ENCODE data around the gene TOX4.
"Not testable (repeated sequence)": the region's sequence is repeated elsewhere in the genome, so short reads cannot be mapped to it uniquely, and the experiment has no call there.

TOX4 gene

DNA sequence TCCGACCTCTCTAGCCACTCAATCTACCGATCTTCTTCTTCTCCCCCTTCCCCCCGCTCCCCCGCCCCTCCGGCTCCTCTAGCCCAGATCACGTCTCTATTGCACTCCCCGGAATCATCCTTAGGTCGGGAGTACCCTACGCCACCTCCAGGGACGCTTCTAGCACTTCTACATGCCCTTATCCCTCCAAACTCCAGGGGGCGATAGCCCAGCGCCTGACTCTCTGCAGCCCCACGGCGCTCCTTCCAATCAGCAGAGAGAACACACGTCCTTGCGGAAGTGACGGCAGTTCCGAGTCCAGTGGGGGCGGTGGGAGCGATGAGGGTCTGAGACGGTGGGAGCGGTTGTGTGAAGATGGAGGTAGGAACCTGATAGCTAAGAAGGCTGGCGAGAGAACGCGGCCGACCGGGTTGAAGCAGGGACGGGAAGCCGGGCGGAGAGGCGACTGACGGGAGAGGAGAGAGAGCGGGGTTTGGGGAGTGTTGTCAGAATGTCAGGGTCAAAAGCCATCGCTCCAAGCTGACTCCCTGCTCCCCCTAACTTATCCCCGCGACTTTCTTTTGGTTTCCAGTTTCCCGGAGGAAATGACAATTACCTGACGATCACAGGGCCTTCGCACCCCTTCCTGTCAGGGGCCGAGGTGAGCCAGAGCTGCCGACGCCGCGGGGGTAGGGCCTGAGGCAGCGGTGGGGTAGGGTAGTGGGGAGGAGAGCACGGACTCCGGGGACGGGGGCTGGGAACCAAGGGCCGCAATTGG is at the start of gene TOX4, which contains the start of gene RAB2B:
TSS of gene TOX4 (plus strand) at position 271 of the 757 bp plus-strand sequence. CDS start at position 355, 84 bp downstream.
TSS of gene RAB2B (minus strand) at position 35 of the 757 bp plus-strand sequence. CDS start 87 bp downstream, outside the sequence.
- H3K4me3 ChIP-seq (ENCODE audit: low read length in 2 of 2): peak within 1 kb of the TSS; percentile 87 to 96
- peaks cover 6 to 8% of the 10 kb centered on the region in 2 donors for H3K36me3 ChIP-seq (ENCODE audit: control insufficient read depth in 2 of 2, insufficient read depth in 2 of 2, low read length in 2 of 2)
- no peaks in the 10 kb centered on the region for H3K9me3 ChIP-seq (ENCODE audit: control insufficient read depth in 2 of 2, low read length in 2 of 2)
- peak within 1 kb of the TSS; percentile 90 for H3K27ac ChIP-seq (ENCODE audit: low read length)
- peak within 1 kb of the TSS; percentile 99 for H3K9ac ChIP-seq (ENCODE audit: low read length in 2 of 2)
- H3K27me3 ChIP-seq (ENCODE audit: control insufficient read depth in 1 of 2, insufficient read depth in 2 of 2, low read length in 2 of 2): no peaks in the 10 kb centered on the region
- H3K4me1 ChIP-seq (ENCODE audit: control insufficient read depth, insufficient read depth, low read length): peaks cover 6% of the 10 kb centered on the region

DNA sequence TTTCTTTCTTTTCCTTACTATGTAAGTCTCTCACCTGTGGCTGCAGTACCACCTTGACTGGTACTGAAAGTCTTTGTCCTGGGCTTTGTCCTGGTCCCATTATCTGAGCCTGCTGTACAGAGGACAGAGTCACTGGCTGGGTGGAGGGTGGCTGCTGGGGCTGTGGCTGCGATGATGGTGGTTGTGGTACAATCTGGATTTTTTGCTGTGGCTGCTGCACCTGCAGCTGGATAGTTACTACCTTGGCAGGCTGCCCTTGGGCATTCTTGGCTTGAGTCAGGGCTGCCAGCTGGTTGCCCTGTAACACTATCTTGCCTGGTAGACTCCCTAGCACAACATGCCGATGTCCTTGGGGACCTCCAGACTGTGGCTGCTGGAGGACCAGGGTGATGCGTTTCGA is 48.1 kb upstream of the TOX4 start:
- no peak overlapping the region for H3K9ac ChIP-seq (ENCODE audit: low read length in 2 of 2)
- no peak overlapping the region for H3K4me3 ChIP-seq (ENCODE audit: low read length in 2 of 2)
- H3K9me3 ChIP-seq (ENCODE audit: control insufficient read depth in 2 of 2, low read length in 2 of 2): no peaks in the 10 kb centered on the region
- peaks cover 2% of the 10 kb centered on the region for H3K4me1 ChIP-seq (ENCODE audit: control insufficient read depth, insufficient read depth, low read length)
- no peaks in the 10 kb centered on the region for H3K27me3 ChIP-seq (ENCODE audit: control insufficient read depth in 1 of 2, insufficient read depth in 2 of 2, low read length in 2 of 2)
- no peak overlapping the region for H3K27ac ChIP-seq (ENCODE audit: low read length)
- H3K36me3 ChIP-seq (ENCODE audit: control insufficient read depth in 2 of 2, insufficient read depth in 2 of 2, low read length in 2 of 2): peaks cover 52% of the 10 kb centered on the region in 2 donors

GRCh38 chr14:21431126-21431525 is 45.9 kb upstream of the TOX4 start:
- Histone ChIP-seq H3K9ac (ENCODE audit: low read length in 2 of 2) (no peak overlapping the region), H3K36me3 (ENCODE audit: control insufficient read depth in 2 of 2, insufficient read depth in 2 of 2, low read length in 2 of 2) (peaks cover 41 to 46% of the 10 kb centered on the region in 2 donors), H3K9me3 (ENCODE audit: control insufficient read depth in 2 of 2, low read length in 2 of 2) (no peaks in the 10 kb centered on the region), H3K27ac (ENCODE audit: low read length) (no peak overlapping the region), H3K4me3 (ENCODE audit: low read length in 2 of 2) (no peak overlapping the region), H3K27me3 (ENCODE audit: control insufficient read depth in 1 of 2, insufficient read depth in 2 of 2, low read length in 2 of 2) (no peaks in the 10 kb centered on the region), H3K4me1 (ENCODE audit: control insufficient read depth, insufficient read depth, low read length) (peaks cover 2% of the 10 kb centered on the region)

- Histone ChIP-seq H3K36me3 (ENCODE audit: control insufficient read depth in 2 of 2, insufficient read depth in 2 of 2, low read length in 2 of 2) (peaks cover under 1% of the 10 kb centered on the region in 2 donors), H3K27me3 (ENCODE audit: control insufficient read depth in 1 of 2, insufficient read depth in 2 of 2, low read length in 2 of 2) (no peaks in the 10 kb centered on the region), H3K9ac (ENCODE audit: low read length in 2 of 2) (peak overlapping the region; percentile 89 to 98), H3K4me3 (ENCODE audit: low read length in 2 of 2) (peak overlapping the region; percentile 87 to 93), H3K9me3 (ENCODE audit: control insufficient read depth in 2 of 2, low read length in 2 of 2) (no peaks in the 10 kb centered on the region), H3K4me1 (ENCODE audit: control insufficient read depth, insufficient read depth, low read length) (peaks cover 7% of the 10 kb centered on the region), H3K27ac (ENCODE audit: low read length) (peak overlapping the region; percentile 95)
Measured at GRCh38 chr14:21436567-21437062, 40.4 kb upstream of the TOX4 start.

GRCh38 chr14:21437063-21437901 is 39.7 kb upstream of the TOX4 start:
- Histone ChIP-seq H3K36me3 (ENCODE audit: control insufficient read depth in 2 of 2, insufficient read depth in 2 of 2, low read length in 2 of 2) (no peaks in the 10 kb centered on the region), H3K9ac (ENCODE audit: low read length in 2 of 2) (peak overlapping the region; percentile 89 to 98), H3K27me3 (ENCODE audit: control insufficient read depth in 1 of 2, insufficient read depth in 2 of 2, low read length in 2 of 2) (no peaks in the 10 kb centered on the region), H3K9me3 (ENCODE audit: control insufficient read depth in 2 of 2, low read length in 2 of 2) (no peaks in the 10 kb centered on the region), H3K4me1 (ENCODE audit: control insufficient read depth, insufficient read depth, low read length) (peaks cover 7% of the 10 kb centered on the region), H3K4me3 (ENCODE audit: low read length in 2 of 2) (peak overlapping the region; percentile 87 to 93), H3K27ac (ENCODE audit: low read length) (peak overlapping the region; percentile 95)

- Histone ChIP-seq H3K27me3 (ENCODE audit: control insufficient read depth in 1 of 2, insufficient read depth in 2 of 2, low read length in 2 of 2) (no peaks in the 10 kb centered on the region), H3K4me1 (ENCODE audit: control insufficient read depth, insufficient read depth, low read length) (peaks cover 7% of the 10 kb centered on the region), H3K9me3 (ENCODE audit: control insufficient read depth in 2 of 2, low read length in 2 of 2) (no peaks in the 10 kb centered on the region), H3K9ac (ENCODE audit: low read length in 2 of 2) (no peak overlapping the region), H3K27ac (ENCODE audit: low read length) (no peak overlapping the region), H3K36me3 (ENCODE audit: control insufficient read depth in 2 of 2, insufficient read depth in 2 of 2, low read length in 2 of 2) (no peaks in the 10 kb centered on the region), H3K4me3 (ENCODE audit: low read length in 2 of 2) (no peak overlapping the region)
Measured at GRCh38 chr14:21440859-21441258, 36.1 kb upstream of the TOX4 start.

DNA sequence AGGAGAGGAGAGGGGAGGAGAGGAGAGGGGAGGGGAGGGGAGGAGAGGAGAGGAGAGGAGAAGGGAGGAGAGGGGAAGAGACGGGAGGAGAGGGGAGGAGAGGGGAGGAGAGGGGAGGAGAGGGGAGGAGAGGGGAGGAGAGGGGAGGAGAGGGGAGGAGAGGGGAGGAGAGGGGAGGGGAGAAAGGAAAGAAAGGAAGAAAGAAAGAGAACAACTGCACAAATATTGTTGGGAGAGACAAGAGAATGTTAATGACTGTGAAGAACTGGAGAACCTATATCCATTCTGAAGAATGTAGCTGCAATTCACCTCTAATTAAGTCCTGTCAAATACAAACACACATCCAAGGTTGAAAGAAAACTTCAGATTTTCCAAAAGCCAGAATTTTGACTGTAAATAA is 34.3 kb upstream of the TOX4 start:
- H3K4me1 ChIP-seq (ENCODE audit: control insufficient read depth, insufficient read depth, low read length); H3K4me3 ChIP-seq (ENCODE audit: low read length in 2 of 2); H3K9ac ChIP-seq (ENCODE audit: low read length in 2 of 2); H3K27me3 ChIP-seq (ENCODE audit: control insufficient read depth in 1 of 2, insufficient read depth in 2 of 2, low read length in 2 of 2); H3K27ac ChIP-seq (ENCODE audit: low read length); H3K36me3 ChIP-seq (ENCODE audit: control insufficient read depth in 2 of 2, insufficient read depth in 2 of 2, low read length in 2 of 2); H3K9me3 ChIP-seq (ENCODE audit: control insufficient read depth in 2 of 2, low read length in 2 of 2): not testable (repeated sequence)

DNA sequence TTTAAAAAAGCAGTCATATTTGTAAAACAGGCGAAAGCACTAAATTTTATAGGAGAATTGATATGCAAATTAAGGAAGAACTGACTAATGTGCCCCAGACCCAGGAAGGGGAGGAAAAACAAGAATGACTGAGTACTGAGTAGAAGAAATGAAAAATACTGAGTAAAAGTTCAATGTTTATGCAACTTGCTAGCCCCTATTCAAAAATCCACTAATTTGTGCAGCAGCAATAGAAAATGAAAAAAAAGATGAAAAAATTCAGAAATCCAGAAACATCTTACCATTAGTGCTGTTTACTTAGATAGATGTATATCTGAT is 27.1 kb upstream of the TOX4 start:
- H3K27me3 ChIP-seq (ENCODE audit: control insufficient read depth in 1 of 2, insufficient read depth in 2 of 2, low read length in 2 of 2): no peaks in the 10 kb centered on the region
- no peak overlapping the region for H3K9ac ChIP-seq (ENCODE audit: low read length in 2 of 2)
- no peaks in the 10 kb centered on the region for H3K9me3 ChIP-seq (ENCODE audit: control insufficient read depth in 2 of 2, low read length in 2 of 2)
- H3K4me1 ChIP-seq (ENCODE audit: control insufficient read depth, insufficient read depth, low read length): peaks cover under 1% of the 10 kb centered on the region
- no peak overlapping the region for H3K27ac ChIP-seq (ENCODE audit: low read length)
- no peaks in the 10 kb centered on the region for H3K36me3 ChIP-seq (ENCODE audit: control insufficient read depth in 2 of 2, insufficient read depth in 2 of 2, low read length in 2 of 2)
- no peak overlapping the region for H3K4me3 ChIP-seq (ENCODE audit: low read length in 2 of 2)

GRCh38 chr14:21454843-21455544 is 22.0 kb upstream of the TOX4 start:
- H3K9me3 ChIP-seq (ENCODE audit: control insufficient read depth in 2 of 2, low read length in 2 of 2): no peaks in the 10 kb centered on the region
- H3K27me3 ChIP-seq (ENCODE audit: control insufficient read depth in 1 of 2, insufficient read depth in 2 of 2, low read length in 2 of 2): no peaks in the 10 kb centered on the region
- peaks cover 0 to 4% of the 10 kb centered on the region in 2 donors for H3K36me3 ChIP-seq (ENCODE audit: control insufficient read depth in 2 of 2, insufficient read depth in 2 of 2, low read length in 2 of 2)
- peak overlapping the region; percentile 97 for H3K27ac ChIP-seq (ENCODE audit: low read length)
- H3K4me3 ChIP-seq (ENCODE audit: low read length in 2 of 2): peak overlapping the region; percentile 96 to 97
- H3K9ac ChIP-seq (ENCODE audit: low read length in 2 of 2): peak overlapping the region; percentile 90 to 98
- peaks cover 6% of the 10 kb centered on the region for H3K4me1 ChIP-seq (ENCODE audit: control insufficient read depth, insufficient read depth, low read length)

- Histone ChIP-seq H3K27me3 (ENCODE audit: control insufficient read depth in 1 of 2, insufficient read depth in 2 of 2, low read length in 2 of 2) (no peaks in the 10 kb centered on the region), H3K9ac (ENCODE audit: low read length in 2 of 2) (peak overlapping the region; percentile 90 to 98), H3K27ac (ENCODE audit: low read length) (peak overlapping the region; percentile 97), H3K4me1 (ENCODE audit: control insufficient read depth, insufficient read depth, low read length) (peaks cover 6% of the 10 kb centered on the region), H3K9me3 (ENCODE audit: control insufficient read depth in 2 of 2, low read length in 2 of 2) (no peaks in the 10 kb centered on the region), H3K36me3 (ENCODE audit: control insufficient read depth in 2 of 2, insufficient read depth in 2 of 2, low read length in 2 of 2) (peaks cover 0 to 5% of the 10 kb centered on the region in 2 donors), H3K4me3 (ENCODE audit: low read length in 2 of 2) (peak overlapping the region; percentile 96 to 97)
Measured at GRCh38 chr14:21455592-21455911, 21.4 kb upstream of the TOX4 start.
